HG03460 (cell line): Measurements from ENCODE around the gene DNER.
"Not testable (repeated sequence)": the region's sequence is repeated elsewhere in the genome, so short reads cannot be mapped to it uniquely, and the experiment has no call there.

Experiments used
- ATAC-seq: cut with Tn5 transposase; IDR thresholded peaks from one replicate; pipeline ENCODE4 v1.9.1; 2021; ENCODE audit not compliant: unreplicated experiment

DNER gene

GRCh38 chr2:229718057-229718456 lies 3.7 kb upstream of the DNER start:
- ATAC-seq = no peak

- no peak for ATAC-seq
Measured at GRCh38 chr2:229715895-229716507, 1.6 kb upstream of the DNER start.

DNA sequence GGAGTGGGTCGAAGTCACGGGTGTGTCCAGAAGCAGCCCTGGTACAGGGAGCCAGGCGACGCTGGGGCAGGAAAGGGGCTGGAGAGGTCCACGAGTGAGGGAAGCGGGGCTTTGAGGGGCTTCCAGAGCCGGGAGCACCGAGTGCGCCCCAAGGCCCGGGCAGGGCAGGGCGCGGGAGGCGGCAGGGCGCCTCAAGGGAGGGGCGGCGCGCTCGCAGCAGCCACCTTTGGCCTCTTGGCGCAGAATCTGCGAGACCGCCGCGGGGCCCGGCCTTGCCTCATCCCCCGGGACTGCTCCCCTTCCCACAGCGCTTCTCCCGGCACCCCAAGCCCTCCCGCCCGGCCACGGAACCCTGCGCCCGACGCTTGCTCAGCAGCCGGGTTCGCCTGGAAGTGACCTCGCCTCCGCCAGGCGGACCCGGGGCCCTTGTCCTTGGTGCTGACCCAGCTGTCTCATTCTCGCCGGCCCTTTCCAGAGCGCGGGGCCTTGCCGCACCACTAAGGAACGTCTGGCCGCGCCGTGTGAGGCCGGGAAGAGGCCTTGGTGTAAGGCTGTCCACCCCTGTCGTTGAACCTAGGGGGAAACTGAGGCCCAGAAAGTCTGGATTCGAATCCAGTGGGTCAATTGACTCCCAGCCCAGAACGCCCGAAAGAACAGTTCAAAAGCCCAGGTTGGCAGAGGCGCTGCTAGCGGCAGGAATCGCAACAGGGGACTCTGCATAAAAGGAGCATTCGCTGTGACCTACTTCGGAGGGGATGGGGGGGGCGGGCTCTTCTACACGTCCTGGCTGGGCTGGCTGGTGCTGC lies 584 bp upstream of the DNER start:
- peak; percentile 30 for ATAC-seq

GRCh38 chr2:229713371-229714079 lies 830 bp downstream of the DNER start:
- ATAC-seq = peak; percentile 20

DNA sequence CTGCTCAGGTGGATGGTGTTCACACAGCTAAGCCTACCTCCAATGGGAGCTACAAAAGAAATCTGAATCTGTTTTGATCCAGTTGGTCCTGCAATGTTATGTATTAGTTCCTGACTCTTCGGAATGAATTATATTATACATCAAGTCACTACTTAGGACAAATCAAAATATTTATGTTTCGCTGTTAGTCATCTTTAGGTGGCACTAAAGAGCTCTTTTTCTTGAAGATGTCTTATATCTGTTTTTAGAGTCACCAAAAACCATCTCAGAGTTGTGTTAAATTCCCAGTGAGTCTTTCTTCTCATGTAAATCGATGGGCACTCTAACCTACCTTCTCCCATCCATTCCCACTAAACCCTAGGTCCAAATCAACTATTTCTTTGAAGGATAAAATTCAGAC lies 2.2 kb downstream of the DNER start:
- no peak for ATAC-seq

GRCh38 chr2:229708335-229708734 lies 6.0 kb downstream of the DNER start:
- ATAC-seq = no peak

- ATAC-seq = no peak
Measured at GRCh38 chr2:229703909-229704630, 10.3 kb downstream of the DNER start.

DNA sequence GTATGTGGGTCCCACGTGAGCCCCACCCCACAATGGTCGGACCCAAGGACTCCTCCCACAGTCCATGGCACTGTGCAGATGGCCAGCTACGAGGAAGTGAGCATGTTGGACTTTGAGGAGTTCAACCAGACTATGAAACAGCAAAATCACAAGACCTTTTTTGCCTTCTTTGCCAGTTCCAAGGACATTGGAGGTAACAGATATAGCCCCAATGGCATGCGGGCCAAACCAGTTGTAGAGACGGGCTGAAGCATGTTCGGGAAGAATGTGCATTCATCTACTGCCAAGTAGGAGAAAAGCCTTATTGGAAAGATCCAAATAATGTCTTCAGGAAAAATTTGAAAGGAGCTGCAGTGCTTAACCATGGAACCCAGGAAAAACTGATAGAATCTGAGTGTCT lies 12.6 kb downstream of the DNER start:
- no peak for ATAC-seq

DNA sequence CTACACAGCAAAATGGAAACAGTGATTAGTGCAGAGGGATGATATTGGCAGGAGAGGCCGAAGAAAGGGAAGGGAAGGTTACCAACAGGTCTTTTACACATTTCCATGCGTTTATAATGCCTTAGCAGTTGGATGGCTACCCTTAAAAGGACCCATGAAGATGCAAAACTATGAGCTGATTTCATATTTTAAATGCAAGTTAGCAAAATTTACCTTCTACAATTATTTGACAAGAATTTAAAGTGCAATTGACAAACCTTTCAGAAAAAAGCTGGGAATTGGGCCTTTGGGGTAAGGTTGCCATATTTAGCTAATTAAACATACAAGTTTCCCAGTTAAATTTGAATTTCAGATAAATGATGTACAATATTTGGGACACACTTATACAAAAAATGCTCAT lies 13.3 kb downstream of the DNER start:
- ATAC-seq = no peak

DNA sequence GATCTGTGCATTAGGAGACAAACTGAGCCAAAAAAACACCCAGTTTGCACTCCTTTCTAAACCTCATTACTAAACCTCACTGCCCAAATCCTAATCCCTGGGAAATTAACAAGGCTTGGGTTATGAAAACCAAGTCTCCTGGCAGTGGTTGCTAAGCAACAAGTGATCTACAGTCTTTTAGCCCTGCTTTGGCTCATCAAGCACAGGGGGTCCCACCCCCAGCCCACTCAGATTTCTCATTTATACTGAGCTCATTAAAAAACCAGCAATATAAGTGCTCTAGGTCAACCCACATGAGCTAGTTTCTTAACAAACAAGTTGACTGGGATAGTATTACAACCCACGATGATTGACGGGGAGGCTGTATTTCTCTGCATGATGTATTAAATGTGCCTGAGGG lies 18.4 kb downstream of the DNER start:
- no peak for ATAC-seq

DNA sequence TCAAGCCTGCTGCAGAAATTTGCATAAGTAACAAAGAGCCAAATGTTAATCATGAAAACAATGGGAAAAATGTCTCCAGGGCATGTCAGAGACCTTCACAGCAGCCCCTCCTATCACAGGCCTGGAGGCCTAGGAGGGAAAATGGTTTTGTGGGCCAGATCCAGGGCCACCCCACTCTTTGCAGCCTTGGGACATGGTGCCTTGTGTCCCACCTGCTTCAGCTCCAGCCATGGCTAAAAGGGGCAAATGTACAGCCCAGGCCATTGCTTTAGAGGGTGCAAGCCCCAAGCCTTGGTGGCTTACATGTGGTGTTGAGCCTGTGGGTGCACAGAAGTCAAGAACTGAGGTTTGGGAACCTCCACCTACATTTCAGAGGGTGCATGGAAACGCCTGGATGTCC lies 20.5 kb downstream of the DNER start:
- not testable (repeated sequence) for ATAC-seq

- ATAC-seq = no peak
Measured at GRCh38 chr2:229691631-229692030, 22.7 kb downstream of the DNER start.

- no peak for ATAC-seq
Measured at GRCh38 chr2:229689307-229689839, 25.0 kb downstream of the DNER start.

GRCh38 chr2:229688141-229688540 lies 26.2 kb downstream of the DNER start:
- ATAC-seq = no peak

- no peak for ATAC-seq
Measured at GRCh38 chr2:229686122-229686919, 28.0 kb downstream of the DNER start.

DNA sequence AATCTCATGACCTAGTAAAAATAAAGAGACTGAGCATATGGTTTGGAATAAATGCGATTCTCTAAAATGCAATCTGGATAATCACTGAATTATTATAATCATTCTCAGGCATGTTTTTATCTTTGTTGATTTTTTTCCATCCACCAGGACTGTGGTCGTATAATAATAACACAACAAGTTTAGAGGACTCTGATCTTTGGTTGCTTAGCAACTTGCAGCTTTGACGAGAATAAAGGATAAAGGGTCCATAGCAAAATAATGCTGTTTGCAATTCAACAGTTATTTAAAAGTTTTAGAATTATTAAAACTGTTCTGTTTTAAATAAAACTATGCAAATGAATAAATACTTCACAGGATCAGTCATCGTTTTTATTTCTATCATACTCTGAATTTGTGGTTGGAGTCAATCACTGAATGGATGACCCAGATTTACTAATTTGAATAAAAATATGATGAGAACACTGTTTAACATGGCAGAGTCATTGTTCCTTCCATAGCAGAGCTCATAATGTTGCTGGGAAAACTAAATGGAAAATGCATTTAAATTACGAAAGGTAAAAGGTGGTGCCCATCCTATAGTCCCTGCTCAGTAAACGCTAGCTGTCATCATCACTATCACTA lies 29.3 kb downstream of the DNER start:
- no peak for ATAC-seq

GRCh38 chr2:229679393-229680125 lies 34.8 kb downstream of the DNER start:
- no peak for ATAC-seq

DNA sequence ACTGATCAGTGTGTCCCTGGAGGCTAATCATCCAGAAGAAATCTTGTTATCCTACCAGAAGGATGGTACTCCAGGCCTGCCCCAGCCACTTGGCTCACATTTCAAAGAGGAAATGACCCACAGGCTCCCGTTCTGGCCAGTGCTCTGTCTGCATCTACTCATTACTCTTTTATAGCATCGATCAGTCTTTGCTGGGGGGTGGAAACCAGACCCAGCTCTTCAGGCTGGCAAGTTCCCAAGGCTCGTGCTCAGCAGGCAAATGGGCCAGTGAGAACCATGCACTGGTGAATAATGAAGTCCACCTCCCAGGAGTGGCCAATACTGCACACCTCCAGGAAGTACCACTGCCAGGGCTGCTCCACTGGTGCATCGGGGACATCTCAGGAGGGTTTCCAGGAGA lies 38.8 kb downstream of the DNER start:
- ATAC-seq = no peak

GRCh38 chr2:229674830-229675530 lies 39.4 kb downstream of the DNER start:
- no peak for ATAC-seq
